HG03521 (cell line): Measurements from ENCODE around the gene RBM15B.
A peak's percentile ranks its signal among the peaks of the same experiment; 100 is the strongest.
"Not testable (repeated sequence)": the region's sequence is repeated elsewhere in the genome, so short reads cannot be mapped to it uniquely, and the experiment has no call there.

Experiments
- ATAC-seq: cut with Tn5 transposase; IDR thresholded peaks from one replicate; pipeline ENCODE4 v1.9.1; 2021; ENCODE audit warnings: mild to moderate bottlenecking, moderate library complexity; ENCODE audit not compliant: unreplicated experiment

RBM15B gene

GRCh38 chr3:51375571-51375970 is 15.5 kb upstream of the RBM15B start:
- ATAC-seq, result no peak

- no peak for ATAC-seq
Measured at GRCh38 chr3:51378065-51378464, 13.0 kb upstream of the RBM15B start.

GRCh38 chr3:51378726-51379125 is 12.4 kb upstream of the RBM15B start:
- ATAC-seq, result no peak

GRCh38 chr3:51379301-51379700 is 11.8 kb upstream of the RBM15B start:
- no peak for ATAC-seq

GRCh38 chr3:51379746-51380455 is 11.2 kb upstream of the RBM15B start:
- no peak for ATAC-seq

- no peak for ATAC-seq
Measured at GRCh38 chr3:51380601-51381332, 10.3 kb upstream of the RBM15B start.

GRCh38 chr3:51381333-51381705 is 9.8 kb upstream of the RBM15B start:
- no peak for ATAC-seq

- ATAC-seq, result no peak
Measured at GRCh38 chr3:51382076-51382745, 8.9 kb upstream of the RBM15B start.

GRCh38 chr3:51382947-51383578 is 8.0 kb upstream of the RBM15B start:
- ATAC-seq, result no peak

GRCh38 chr3:51384055-51384725 is 6.9 kb upstream of the RBM15B start:
- ATAC-seq, result peak; percentile 10

- ATAC-seq, result peak; percentile 96
Measured at GRCh38 chr3:51384726-51385473, 6.2 kb upstream of the RBM15B start, which contains the start of gene MANF. Gene MANF, plus strand, starts transcription at chr3:51385291. Its CDS starts 52 bp downstream, at chr3:51385343.

- ATAC-seq, result no peak
Measured at GRCh38 chr3:51385621-51386091, 5.4 kb upstream of the RBM15B start.

- ATAC-seq, result no peak
Measured at GRCh38 chr3:51386159-51386851, 4.8 kb upstream of the RBM15B start.

- ATAC-seq, result no peak
Measured at GRCh38 chr3:51386852-51387229, 4.2 kb upstream of the RBM15B start.

- ATAC-seq, result not testable (repeated sequence)
Measured at GRCh38 chr3:51387281-51387680, 3.8 kb upstream of the RBM15B start.

- ATAC-seq, result no peak
Measured at GRCh38 chr3:51388286-51389029, 2.6 kb upstream of the RBM15B start.

GRCh38 chr3:51389423-51390183 is 1.5 kb upstream of the RBM15B start:
- ATAC-seq, result no peak
